Prostate gland (tissue), 2 donors: ENCODE measurements around the gene PRMT5. TPM values are rescaled to one million over a fixed set of nuclear protein-coding genes. Genes with fewer than 3 reads are reported as not detected.

Source experiments
- DNase-seq: peaks from one replicate; pipeline ENCODE4 v3.0.0-alpha.2; 2019; ENCODE audit warnings: low spot score
- H3K27ac ChIP-seq, 2 donors: fragments of 200-600 bp; sonication (generic); 2 replicates each; pipeline ENCODE4 v1.5.1; 2017 to 2019
- H3K27me3 ChIP-seq: fragments of 200-600 bp; sonication (generic); replicated peaks from 2 replicates; pipeline ENCODE4 v1.5.1; 2019; ENCODE audit not compliant: insufficient read depth
- H3K36me3 ChIP-seq, 2 donors: fragments of 200-600 bp; sonication (generic); 1 replicate in 1 of 2; 2 replicates in 1 of 2; pipeline versions ENCODE4 v1.5.1 to v1.8.1; 2017 to 2019
- H3K4me1 ChIP-seq: fragments of 200-600 bp; sonication (generic); replicated peaks from 2 replicates; pipeline ENCODE4 v1.5.1; 2019
- H3K4me3 ChIP-seq, 2 donors: fragments of 200-600 bp; sonication (generic); 2 replicates each; pipeline ENCODE4 v1.5.1; 2017 to 2019
- H3K9me3 ChIP-seq: fragments of 200-600 bp; sonication (generic); 2 replicates; pipeline ENCODE4 v1.5.1; 2017
- POLR2A ChIP-seq: fragments of 450-650 bp; IDR thresholded peaks from one replicate; pipeline ENCODE4 v1.6.1; 2016; ENCODE audit warnings: antibody characterized with exemption, mild to moderate bottlenecking
- POLR2AphosphoS5 ChIP-seq: sonication (generic); formaldehyde crosslinking; IDR thresholded peaks from one replicate; pipeline ENCODE4 v1.6.1; 2017; ENCODE audit warnings: antibody characterized with exemption
- WGBS: methylation state at CpG from one replicate; pipeline ENCODE4 v1.1.5; 2018; 5-methylcytosine and 5-hydroxymethylcytosine counted together
- intact Hi-C: fragments of 100-400 bp; cut with DNase I; formaldehyde crosslinking; loops from one replicate; pipeline ENCODE4 v1.14.2; 2022
- total RNA-seq, 2 donors: library from RNA; depleted of rRNA; stranded (reverse); fragments of >200 nt; gene quantifications; one replicate each; pipeline ENCODE4 v1.1.0, GENCODE V29; 2016
- TF ChIP-seq, protein P1 (sequence below), 4 experiments: fragments of 200-600 bp in 2 of 4; fragments of 450-650 bp in 2 of 4; sonication (generic) in 2 of 4; IDR thresholded peaks; 1 replicate in 3 of 4; 2 replicates in 1 of 4; pipeline ENCODE4 v1.5.1; 2016 to 2019; ENCODE audit warnings: antibody characterized with exemption in 4 of 4, mild to moderate bottlenecking in 2 of 4, moderate library complexity in 2 of 4

PRMT5 gene
- total RNA-seq, 2 donors from 2014 or later = 65.0 to 71.0 TPM

GRCh38 chr14:22923746-22924145 lies 5.4 kb downstream of the PRMT5 start:
- H3K36me3 ChIP-seq = peaks cover 0 to 16% of the 10 kb centered on the region in 2 donors
- intact Hi-C loops = no loop called here
- no peak for DNase-seq
- 96% methylated on average over 5 of the region's 5 CpGs for WGBS
- H3K27ac ChIP-seq = no peak overlapping the region
- H3K27me3 ChIP-seq = no peaks in the 10 kb centered on the region
- TF ChIP-seq POLR2A = no peak
- TF ChIP-seq, protein P1, sequence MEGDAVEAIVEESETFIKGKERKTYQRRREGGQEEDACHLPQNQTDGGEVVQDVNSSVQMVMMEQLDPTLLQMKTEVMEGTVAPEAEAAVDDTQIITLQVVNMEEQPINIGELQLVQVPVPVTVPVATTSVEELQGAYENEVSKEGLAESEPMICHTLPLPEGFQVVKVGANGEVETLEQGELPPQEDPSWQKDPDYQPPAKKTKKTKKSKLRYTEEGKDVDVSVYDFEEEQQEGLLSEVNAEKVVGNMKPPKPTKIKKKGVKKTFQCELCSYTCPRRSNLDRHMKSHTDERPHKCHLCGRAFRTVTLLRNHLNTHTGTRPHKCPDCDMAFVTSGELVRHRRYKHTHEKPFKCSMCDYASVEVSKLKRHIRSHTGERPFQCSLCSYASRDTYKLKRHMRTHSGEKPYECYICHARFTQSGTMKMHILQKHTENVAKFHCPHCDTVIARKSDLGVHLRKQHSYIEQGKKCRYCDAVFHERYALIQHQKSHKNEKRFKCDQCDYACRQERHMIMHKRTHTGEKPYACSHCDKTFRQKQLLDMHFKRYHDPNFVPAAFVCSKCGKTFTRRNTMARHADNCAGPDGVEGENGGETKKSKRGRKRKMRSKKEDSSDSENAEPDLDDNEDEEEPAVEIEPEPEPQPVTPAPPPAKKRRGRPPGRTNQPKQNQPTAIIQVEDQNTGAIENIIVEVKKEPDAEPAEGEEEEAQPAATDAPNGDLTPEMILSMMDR (IDR thresholded peaks at IDR 0.05) = no peak
- no peak for TF ChIP-seq POLR2AphosphoS5
- no peak overlapping the region for H3K4me3 ChIP-seq
- H3K9me3 ChIP-seq = no peaks in the 10 kb centered on the region
- H3K4me1 ChIP-seq = peaks cover 12% of the 10 kb centered on the region

- WGBS = 81% methylated on average over 2 of the region's 2 CpGs
- intact Hi-C loops = no loop called here
- no peak overlapping the region for H3K4me3 ChIP-seq
These were observed 6.9 kb downstream of the PRMT5 start for GRCh38 chr14:22922294-22922693.

DNA sequence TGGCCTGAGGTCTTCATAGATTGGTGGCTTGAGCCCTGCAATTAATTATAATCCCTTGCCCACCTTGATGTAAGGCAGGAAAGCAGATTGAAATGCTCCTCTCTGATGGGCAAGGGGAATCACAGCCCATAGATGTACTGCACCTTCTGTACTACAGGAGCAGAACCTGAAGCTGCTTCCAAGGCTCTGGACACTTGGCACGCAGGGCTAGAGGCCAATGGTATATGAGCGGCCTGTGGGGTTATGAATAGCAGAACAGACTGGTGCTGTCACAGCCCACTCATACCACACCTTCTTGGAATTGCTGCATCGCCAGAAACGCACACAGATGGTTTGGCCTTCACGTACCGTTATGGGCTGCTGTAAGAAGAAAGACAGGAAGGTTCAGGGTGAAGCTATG lies 8.5 kb downstream of the PRMT5 start:
- Histone ChIP-seq H3K36me3 (peaks cover 0 to 16% of the 10 kb centered on the region in 2 donors), H3K27me3 (no peaks in the 10 kb centered on the region), H3K27ac (no peak overlapping the region), H3K4me3 (no peak overlapping the region), H3K4me1 (no peaks in the 10 kb centered on the region), H3K9me3 (no peaks in the 10 kb centered on the region)
- DNase-seq = no peak
- no peak for TF ChIP-seq POLR2AphosphoS5
- TF ChIP-seq, protein P1 (IDR thresholded peaks at IDR 0.05) = no peak
- no peak for TF ChIP-seq POLR2A
- WGBS = 96% methylated on average over 6 of the region's 6 CpGs
- intact Hi-C loops = no loop called here

More at GRCh38 chr14:22922294-22922693, 6.9 kb downstream of the PRMT5 start:
- Histone ChIP-seq H3K36me3 (peaks cover 0 to 16% of the 10 kb centered on the region in 2 donors), H3K27ac (no peak overlapping the region), H3K27me3 (no peaks in the 10 kb centered on the region), H3K4me1 (no peaks in the 10 kb centered on the region), H3K9me3 (no peaks in the 10 kb centered on the region)
- TF ChIP-seq, protein P1 (IDR thresholded peaks at IDR 0.05) = no peak
- TF ChIP-seq POLR2AphosphoS5 = no peak
- no peak for TF ChIP-seq POLR2A
- DNase-seq = no peak

DNA sequence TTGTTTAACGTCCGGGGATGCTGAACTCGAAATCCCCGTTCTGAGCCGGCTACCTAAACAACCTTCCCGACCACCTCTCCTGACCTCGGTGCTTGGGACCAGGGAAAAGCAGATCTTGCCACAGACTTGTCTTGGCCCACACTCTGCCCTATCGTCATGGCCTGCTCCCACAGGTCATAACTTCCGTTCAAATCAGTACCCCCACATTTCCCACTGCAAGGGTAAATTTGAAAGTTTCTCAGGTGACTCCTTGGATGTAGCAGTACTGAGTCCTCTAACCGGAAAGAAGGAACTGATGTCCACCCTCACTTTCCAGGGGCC lies 9.6 kb downstream of the PRMT5 start:
- no peaks in the 10 kb centered on the region for H3K27me3 ChIP-seq
- intact Hi-C loops = loop anchor here (5.0 kb wide), 1 partner anchor 47 kb away; the partner anchor contains the start of gene LRP10
- H3K9me3 ChIP-seq = no peaks in the 10 kb centered on the region
- TF ChIP-seq, protein P1 (IDR thresholded peaks at IDR 0.05) = no peak
- no peak for TF ChIP-seq POLR2AphosphoS5
- no peak for TF ChIP-seq POLR2A
- no peaks in the 10 kb centered on the region for H3K4me1 ChIP-seq
- no peak for DNase-seq
- peak overlapping the region; percentile 20 to 29 for H3K4me3 ChIP-seq
- H3K36me3 ChIP-seq = peaks cover 0 to 16% of the 10 kb centered on the region in 2 donors
- peak overlapping the region; percentile 97 to 99 for H3K27ac ChIP-seq
- WGBS = 9% methylated on average over 10 of the region's 10 CpGs

DNA sequence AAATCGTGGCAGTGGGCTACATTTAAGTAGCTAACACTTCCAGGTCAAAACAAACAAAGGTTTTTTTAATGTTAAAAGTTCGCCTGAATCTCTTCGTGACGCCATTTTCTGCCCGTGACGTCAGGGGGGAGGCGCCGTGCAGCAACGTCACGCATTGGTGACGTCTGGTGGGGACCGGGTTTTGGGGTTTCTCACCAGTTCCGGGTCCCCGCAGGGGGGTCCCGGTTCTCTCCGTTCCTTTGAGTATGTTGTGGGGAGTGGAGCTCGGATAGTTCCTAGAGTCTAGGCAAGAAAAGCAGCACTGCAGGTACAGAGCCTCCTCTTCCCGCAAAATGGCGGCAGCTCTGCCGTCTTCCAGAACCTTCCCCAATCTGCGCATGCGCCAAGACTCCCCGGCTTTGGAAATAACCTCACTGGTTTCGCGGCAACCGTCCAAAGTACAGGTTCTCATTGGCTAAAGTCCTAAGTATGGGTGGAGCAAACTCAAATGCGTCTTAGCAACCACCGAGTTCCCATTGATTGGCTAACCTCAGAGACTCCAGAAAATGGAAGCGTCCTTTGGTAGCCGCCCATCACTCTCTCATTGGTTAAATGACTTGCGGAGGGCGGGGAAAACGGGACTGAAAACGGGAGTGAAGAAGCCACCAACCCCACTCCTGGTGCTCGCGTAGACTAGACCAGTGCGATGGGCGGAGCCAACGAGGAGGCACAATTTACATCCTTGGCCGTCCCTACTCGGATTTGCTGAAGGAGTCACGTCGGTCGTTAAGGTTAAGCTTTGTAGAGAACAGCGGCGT lies 10.2 kb downstream of the PRMT5 start, which contains the start of gene RBM23:
RBM23 (minus strand) TSS at position 346 of the 797 bp plus-strand sequence.
- DNase-seq = peak; percentile 100
- under 1% methylated on average over 46 of the region's 46 CpGs for WGBS
- TF ChIP-seq POLR2AphosphoS5 = peak; percentile 99
- TF ChIP-seq, protein P1 (IDR thresholded peaks at IDR 0.05) = peak in 1 of 4 experiments; percentile 29
- peak; percentile 83 for TF ChIP-seq POLR2A
- Histone ChIP-seq H3K36me3 (peaks cover 0 to 11% of the 10 kb centered on the region in 2 donors), H3K9me3 (no peaks in the 10 kb centered on the region), H3K4me1 (no peaks in the 10 kb centered on the region), H3K27me3 (no peaks in the 10 kb centered on the region), H3K4me3 (peak within 1 kb of the TSS; percentile 61 to 73), H3K27ac (peak within 1 kb of the TSS; percentile 97 to 99)
- intact Hi-C loops = loop anchor here (5.0 kb wide), 1 partner anchor 47 kb away; the partner anchor contains the start of gene LRP10
